ENCODE measurements around the gene AIPL1. TPM values are rescaled to one million over a fixed set of nuclear protein-coding genes. Genes with fewer than 3 reads are reported as not detected.

Gene AIPL1
- total and polyA plus RNA-seq, 10 of the 15 experiments (the other 5 are each of a cell fraction or from before 2014, with no cell fraction given) = not detected

DNA sequence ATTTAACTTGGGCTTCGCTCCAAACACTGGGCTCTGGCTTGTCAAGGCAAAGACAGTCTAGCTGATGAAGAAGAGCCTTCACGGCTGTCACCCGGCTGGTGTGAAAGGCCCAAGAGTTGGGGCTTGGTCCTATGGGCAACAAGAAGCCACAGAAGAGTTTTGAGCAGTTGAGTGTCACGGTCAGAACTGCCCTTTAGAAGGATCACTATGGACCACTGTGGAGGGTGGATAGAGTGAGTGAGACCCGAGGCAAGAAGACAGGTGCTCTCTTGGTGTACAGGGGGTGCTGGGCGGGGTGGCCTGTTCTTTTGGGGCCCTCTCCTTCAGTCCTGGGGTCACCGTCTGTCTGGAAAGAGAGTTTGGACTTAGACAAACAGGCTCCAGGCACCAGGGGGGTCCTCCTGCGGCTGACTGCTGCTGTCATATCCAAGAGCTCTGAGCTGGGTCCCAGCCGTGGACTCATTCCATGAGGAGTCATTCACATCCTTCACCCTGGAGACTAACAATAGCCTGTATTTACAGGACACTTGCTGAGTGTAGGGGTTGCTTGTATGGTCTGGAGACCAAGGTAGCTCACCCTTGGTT, 11.7 kb upstream of the AIPL1 start:
- SMC1A ChIA-PET (ENCODE audit: uncharacterized antibody, unreplicated experiment) = no interaction called here
- no peak overlapping the region for H3K4me3 ChIP-seq
- peaks cover 25% of the 10 kb centered on the region for H3K4me1 ChIP-seq (ENCODE audit: control insufficient read depth, insufficient read depth, low read length)
- 86% methylated on average over 9 of the region's 9 CpGs for WGBS (ENCODE audit: insufficient coverage, insufficient replicate concordance, low lambda C conversion rate, missing lambda C conversion rate)
- no peaks in the 10 kb centered on the region for H3K79me2 ChIP-seq (ENCODE audit: control insufficient read depth, insufficient read depth, low read length)
- RAD21 ChIA-PET (ENCODE audit: unreplicated experiment) = no interaction called here
- CTCF ChIA-PET = interaction anchor here (0.7 to 2.2 kb wide), 4 partner anchors 10 to 862 kb away, joined by 3 to 8 read pairs (median 4); partner anchors contain the start of gene NLRP1
- in situ Hi-C loops (cut with MboI) = no loop called here
- H3K9me3 ChIP-seq (replicated peaks; ENCODE audit: control insufficient read depth, insufficient read depth, low read length) = no peaks in the 10 kb centered on the region
- FAIRE-seq (no peak), DNase-seq (ENCODE audit: low read depth, low spot score) (no peak), ATAC-seq (no peak)
- intact Hi-C loops (cut with micrococcal nuclease; ENCODE audit: unreplicated experiment) = no loop called here
- H3K9ac ChIP-seq (ENCODE audit: control insufficient read depth, insufficient read depth, low read length) = no peak overlapping the region
- BruUV-seq (replicated peaks) = no TSS peak
- H3K27ac ChIP-seq (ENCODE audit: control insufficient read depth, insufficient read depth) = no peak overlapping the region
- H3K36me3 ChIP-seq (ENCODE audit: control insufficient read depth in 2 of 2, insufficient read depth in 2 of 2, low read length in 1 of 2) = peaks cover 0 to 3% of the 10 kb centered on the region in 2 experiments; a peak in 1 of 4 replicates
- H3K4me2 ChIP-seq (ENCODE audit: control insufficient read depth, insufficient read depth) = no peak overlapping the region
- TF ChIP-seq STAT3 (IDR thresholded peaks at IDR 0.05; ENCODE audit: low read depth, low read length) = no peak
- no peak for TF ChIP-seq ZNF217 (IDR thresholded peaks at IDR 0.05)
- no peak for TF ChIP-seq NRF1 (conservative IDR thresholded peaks at IDR 0.05; ENCODE audit: low read depth, low read length)
- TF ChIP-seq, protein P1, sequence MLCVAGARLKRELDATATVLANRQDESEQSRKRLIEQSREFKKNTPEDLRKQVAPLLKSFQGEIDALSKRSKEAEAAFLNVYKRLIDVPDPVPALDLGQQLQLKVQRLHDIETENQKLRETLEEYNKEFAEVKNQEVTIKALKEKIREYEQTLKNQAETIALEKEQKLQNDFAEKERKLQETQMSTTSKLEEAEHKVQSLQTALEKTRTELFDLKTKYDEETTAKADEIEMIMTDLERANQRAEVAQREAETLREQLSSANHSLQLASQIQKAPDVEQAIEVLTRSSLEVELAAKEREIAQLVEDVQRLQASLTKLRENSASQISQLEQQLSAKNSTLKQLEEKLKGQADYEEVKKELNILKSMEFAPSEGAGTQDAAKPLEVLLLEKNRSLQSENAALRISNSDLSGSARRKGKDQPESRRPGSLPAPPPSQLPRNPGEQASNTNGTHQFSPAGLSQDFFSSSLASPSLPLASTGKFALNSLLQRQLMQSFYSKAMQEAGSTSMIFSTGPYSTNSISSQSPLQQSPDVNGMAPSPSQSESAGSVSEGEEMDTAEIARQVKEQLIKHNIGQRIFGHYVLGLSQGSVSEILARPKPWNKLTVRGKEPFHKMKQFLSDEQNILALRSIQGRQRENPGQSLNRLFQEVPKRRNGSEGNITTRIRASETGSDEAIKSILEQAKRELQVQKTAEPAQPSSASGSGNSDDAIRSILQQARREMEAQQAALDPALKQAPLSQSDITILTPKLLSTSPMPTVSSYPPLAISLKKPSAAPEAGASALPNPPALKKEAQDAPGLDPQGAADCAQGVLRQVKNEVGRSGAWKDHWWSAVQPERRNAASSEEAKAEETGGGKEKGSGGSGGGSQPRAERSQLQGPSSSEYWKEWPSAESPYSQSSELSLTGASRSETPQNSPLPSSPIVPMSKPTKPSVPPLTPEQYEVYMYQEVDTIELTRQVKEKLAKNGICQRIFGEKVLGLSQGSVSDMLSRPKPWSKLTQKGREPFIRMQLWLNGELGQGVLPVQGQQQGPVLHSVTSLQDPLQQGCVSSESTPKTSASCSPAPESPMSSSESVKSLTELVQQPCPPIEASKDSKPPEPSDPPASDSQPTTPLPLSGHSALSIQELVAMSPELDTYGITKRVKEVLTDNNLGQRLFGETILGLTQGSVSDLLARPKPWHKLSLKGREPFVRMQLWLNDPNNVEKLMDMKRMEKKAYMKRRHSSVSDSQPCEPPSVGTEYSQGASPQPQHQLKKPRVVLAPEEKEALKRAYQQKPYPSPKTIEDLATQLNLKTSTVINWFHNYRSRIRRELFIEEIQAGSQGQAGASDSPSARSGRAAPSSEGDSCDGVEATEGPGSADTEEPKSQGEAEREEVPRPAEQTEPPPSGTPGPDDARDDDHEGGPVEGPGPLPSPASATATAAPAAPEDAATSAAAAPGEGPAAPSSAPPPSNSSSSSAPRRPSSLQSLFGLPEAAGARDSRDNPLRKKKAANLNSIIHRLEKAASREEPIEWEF (IDR thresholded peaks at IDR 0.05; ENCODE audit: insufficient replicate concordance, low read depth, low read length) = no peak
- TF ChIP-seq, protein P2, sequence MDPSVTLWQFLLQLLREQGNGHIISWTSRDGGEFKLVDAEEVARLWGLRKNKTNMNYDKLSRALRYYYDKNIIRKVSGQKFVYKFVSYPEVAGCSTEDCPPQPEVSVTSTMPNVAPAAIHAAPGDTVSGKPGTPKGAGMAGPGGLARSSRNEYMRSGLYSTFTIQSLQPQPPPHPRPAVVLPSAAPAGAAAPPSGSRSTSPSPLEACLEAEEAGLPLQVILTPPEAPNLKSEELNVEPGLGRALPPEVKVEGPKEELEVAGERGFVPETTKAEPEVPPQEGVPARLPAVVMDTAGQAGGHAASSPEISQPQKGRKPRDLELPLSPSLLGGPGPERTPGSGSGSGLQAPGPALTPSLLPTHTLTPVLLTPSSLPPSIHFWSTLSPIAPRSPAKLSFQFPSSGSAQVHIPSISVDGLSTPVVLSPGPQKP (IDR thresholded peaks at IDR 0.05; ENCODE audit: low read depth, low read length) = no peak
- no peak for TF ChIP-seq BACH1 (IDR thresholded peaks at IDR 0.05; ENCODE audit: borderline replicate concordance)
- no peak for TF ChIP-seq SREBF1 (IDR thresholded peaks at IDR 0.05; ENCODE audit: low read length)
- TF ChIP-seq MTA3 (IDR thresholded peaks at IDR 0.05; ENCODE audit: borderline replicate concordance, low read length) = no peak
- no peaks in the 10 kb centered on the region for H3K27me3 ChIP-seq (replicated peaks in 1 of 2; ENCODE audit: control insufficient read depth in 2 of 2, insufficient read depth in 2 of 2, low read length in 1 of 2)
- H2AFZ ChIP-seq (ENCODE audit: control insufficient read depth, low read depth, low read length) = no peak overlapping the region
- POLR2A ChIA-PET = no interaction called here
- no peaks in the 10 kb centered on the region for H4K20me1 ChIP-seq (ENCODE audit: control insufficient read depth, insufficient read depth)
